HepG2 (cell line): ENCODE data around the gene PGM2.

ENCODE experiments used
- BHLHE40 ChIP-seq: IDR thresholded peaks from 2 replicates; pipeline ENCODE4 v1.6.1; 2011; ENCODE audit warnings: low read length, improper control_type of control experiment
- SMARCC2 ChIP-seq: fragments of 450-650 bp; IDR thresholded peaks from 2 replicates; pipeline ENCODE4 v1.6.1; 2017; ENCODE audit warnings: antibody characterized with exemption, mild to moderate bottlenecking
- YEATS4 ChIP-seq: sonication (generic); formaldehyde crosslinking; IDR thresholded peaks from 2 replicates; pipeline ENCODE4 v1.4.0; 2020; ENCODE audit warnings: missing genetic modification reagents, borderline replicate concordance
- ZNF24 ChIP-seq: fragments of 450-650 bp; IDR thresholded peaks from 2 replicates; pipeline ENCODE4 v1.6.1; 2017; ENCODE audit warnings: antibody characterized with exemption, mild to moderate bottlenecking
- ZNF354B ChIP-seq: sonication (generic); formaldehyde crosslinking; IDR thresholded peaks from 2 replicates; pipeline ENCODE4 v1.8.0; 2022; ENCODE audit warnings: mild to moderate bottlenecking, missing genetic modification reagents
- TF ChIP-seq, protein P1 (sequence below): sonication (generic); formaldehyde crosslinking; IDR thresholded peaks from 2 replicates; pipeline ENCODE4 v1.5.0; 2020; ENCODE audit warnings: missing genetic modification reagents

DNA sequence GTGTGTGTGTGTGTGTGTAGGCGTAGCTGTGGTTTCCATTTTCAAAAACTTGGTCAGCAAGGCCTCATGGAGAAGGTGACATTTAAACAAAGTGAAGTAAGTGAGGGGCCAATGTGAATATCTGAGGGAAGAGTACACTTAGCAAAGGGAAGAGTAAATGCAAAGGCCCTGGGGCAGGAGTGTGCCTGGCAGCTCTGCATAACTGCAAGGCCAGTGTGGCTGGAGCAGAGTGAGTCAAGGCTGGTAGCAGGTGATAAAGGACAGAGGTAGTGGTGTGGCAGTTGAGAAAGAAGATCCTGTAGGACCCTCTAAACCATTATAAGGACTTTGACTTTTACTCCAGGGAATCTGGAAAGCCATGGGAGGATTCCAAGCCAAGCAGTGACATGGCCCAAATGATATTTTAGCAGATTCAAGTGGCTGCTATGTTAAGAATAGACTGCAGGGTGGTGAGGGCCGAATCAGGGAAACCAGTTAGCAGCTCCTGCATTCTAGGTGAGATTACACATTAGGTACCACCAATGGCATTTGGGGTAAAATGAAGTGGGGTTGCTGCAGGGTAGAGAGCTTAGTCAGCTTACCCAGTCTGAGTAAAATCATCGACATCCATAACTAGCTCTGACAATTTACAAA is 58.5 kb downstream of the PGM2 start:
- TF ChIP-seq SMARCC2 (no peak), YEATS4 (CRISPR knock-in tag) (no peak), BHLHE40 (no peak), ZNF24 (no peak), ZNF354B (CRISPR knock-in tag) (no peak)
- TF ChIP-seq, protein P1, sequence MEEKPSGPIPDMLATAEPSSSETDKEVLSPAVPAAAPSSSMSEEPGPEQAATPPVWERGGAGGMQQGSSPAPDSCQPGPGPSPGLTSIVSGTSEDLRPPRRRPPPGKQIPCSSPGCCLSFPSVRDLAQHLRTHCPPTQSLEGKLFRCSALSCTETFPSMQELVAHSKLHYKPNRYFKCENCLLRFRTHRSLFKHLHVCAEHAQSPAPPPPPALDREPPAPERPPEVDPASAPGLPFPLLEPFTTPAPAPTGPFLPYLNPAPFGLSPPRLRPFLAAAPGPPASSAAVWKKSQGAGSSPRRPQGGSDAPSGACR (CRISPR knock-in tag), result no peak
